Measurements from ENCODE around the gene LTC4S. TPM values are rescaled to one million over a fixed set of nuclear protein-coding genes. Genes with fewer than 3 reads are reported as not detected.
"Not testable (repeated sequence)": the region's sequence is repeated elsewhere in the genome, so short reads cannot be mapped to it uniquely, and the experiment has no call there.

The LTC4S gene
- total RNA-seq, 1 experiment from 2014 or later: not detected

GRCh38 chr5:179769271-179769670 is 24.5 kb upstream of the LTC4S start:
- no peak for DNase-seq (ENCODE audit: low read depth)

GRCh38 chr5:179769796-179770195 is 24.0 kb upstream of the LTC4S start:
- DNase-seq (ENCODE audit: low read depth): no peak

GRCh38 chr5:179771311-179771895 is 22.4 kb upstream of the LTC4S start:
- DNase-seq (ENCODE audit: low read depth): no peak

- no peak for DNase-seq (ENCODE audit: low read depth)
Observed at GRCh38 chr5:179772351-179772750, 21.4 kb upstream of the LTC4S start.

GRCh38 chr5:179773686-179774040 is 20.1 kb upstream of the LTC4S start:
- no peak for DNase-seq (ENCODE audit: low read depth)

- no peak for DNase-seq (ENCODE audit: low read depth)
Observed at GRCh38 chr5:179774442-179774841, 19.3 kb upstream of the LTC4S start.

DNA sequence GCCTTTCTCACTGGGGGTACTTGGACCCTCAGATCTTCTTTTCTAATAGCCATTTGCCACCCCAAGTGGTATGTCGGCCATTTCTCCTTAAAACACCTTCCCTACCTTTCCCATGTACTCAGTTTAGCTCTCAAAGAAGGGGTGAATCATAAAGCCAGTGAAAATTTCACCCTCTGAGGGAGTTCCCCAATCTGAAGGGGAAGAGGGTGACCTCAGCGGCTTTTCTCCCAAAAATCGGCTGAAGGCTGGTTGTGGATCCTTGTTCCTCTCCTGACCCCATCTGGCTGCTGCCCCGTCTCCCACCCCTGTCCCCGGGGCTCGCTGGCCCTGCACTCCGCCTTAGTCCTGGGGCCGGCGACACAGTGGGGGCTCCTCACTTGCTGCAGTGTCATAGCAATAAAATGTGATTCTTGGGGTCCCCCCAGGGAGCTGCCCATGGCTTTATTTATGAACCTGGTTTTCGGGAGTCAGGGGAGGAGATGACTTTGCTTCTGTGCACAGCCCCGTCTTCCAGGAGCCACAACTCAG is 17.3 kb upstream of the LTC4S start:
- DNase-seq (ENCODE audit: low read depth): no peak

DNA sequence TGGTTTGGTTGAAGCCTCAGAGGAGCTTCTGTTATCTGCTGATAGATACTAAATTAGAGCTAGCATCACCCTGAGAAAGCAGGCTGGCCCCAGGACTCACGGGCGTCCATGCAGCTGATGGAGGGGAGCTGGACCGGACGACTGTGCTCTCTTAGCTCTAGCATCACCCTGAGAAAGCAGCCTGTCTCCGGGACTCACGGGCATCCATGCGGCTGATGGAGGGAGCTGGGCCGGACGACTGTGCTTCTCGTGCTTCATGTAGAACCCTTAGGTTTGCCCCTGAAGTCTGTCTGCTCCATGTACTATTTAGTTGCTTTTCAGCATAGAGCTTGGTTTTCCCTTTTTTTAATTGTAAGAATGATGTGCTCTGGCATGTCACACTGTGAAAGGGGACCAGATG is 16.3 kb upstream of the LTC4S start:
- DNase-seq (ENCODE audit: low read depth): no peak

- no peak for DNase-seq (ENCODE audit: low read depth)
Observed at GRCh38 chr5:179777909-179778308, 15.9 kb upstream of the LTC4S start.

DNA sequence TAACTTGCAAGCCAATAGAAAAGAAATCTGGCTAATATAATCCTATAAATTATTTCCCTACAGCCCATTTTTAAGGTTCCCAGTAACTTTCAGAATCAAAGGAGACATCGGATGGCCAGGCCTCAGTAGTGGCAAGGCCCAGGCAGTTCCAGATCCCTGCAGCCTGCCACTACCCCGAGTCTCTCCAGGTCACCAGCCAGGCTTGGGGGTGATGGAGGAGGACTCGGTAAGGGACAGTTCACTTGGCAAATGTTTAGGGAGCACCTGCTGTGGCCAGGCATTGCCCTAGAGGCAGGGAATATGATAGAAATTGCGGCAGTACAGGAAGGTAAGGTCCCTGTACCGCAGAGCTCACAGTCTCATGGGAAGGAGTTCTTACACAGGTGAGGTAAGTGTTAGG is 15.2 kb upstream of the LTC4S start:
- DNase-seq (ENCODE audit: low read depth): no peak

DNA sequence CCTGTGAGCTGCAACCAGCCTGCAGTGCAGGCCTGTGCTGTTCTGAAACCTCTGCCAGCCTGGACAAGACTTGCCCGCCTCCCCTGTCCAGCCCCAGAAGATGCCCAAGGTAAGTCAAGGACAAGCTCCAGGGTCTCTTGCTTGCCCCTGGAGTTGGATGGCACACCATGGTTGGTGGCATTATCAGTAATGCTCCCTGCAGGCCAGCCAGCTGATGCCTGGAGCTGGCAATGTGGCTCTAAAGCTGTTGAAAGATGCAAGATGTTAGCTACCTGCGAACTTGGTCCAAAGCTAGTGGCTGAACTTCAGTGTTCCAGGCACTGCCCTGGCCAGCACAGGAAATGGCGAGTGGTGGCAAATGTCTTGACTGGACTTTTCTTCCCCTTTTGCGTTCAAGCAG is 14.0 kb upstream of the LTC4S start:
- no peak for DNase-seq (ENCODE audit: low read depth)

DNA sequence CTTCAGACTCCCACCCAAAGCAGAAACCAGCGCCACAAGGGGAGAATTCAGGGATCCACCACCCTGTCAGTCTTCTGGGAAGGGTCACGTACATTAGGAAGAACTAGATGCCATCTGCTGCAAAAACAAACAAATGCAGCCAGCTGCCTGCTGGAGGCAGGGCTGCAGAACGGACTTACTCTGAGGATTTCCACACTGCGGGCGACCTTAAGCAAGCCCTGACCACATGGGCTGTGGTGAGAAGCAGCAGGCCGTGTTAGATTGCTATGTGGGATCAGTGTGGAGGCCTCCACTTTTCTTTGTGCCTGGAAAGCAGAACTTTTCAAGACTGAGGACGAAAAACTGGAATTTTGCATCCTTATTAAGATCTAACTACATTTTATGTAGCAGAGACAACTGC is 13.4 kb upstream of the LTC4S start:
- no peak for DNase-seq (ENCODE audit: low read depth)

- no peak for DNase-seq (ENCODE audit: low read depth)
Observed at GRCh38 chr5:179781846-179782245, 11.9 kb upstream of the LTC4S start.

GRCh38 chr5:179783128-179783527 is 10.7 kb upstream of the LTC4S start:
- no peak for DNase-seq (ENCODE audit: low read depth)

DNA sequence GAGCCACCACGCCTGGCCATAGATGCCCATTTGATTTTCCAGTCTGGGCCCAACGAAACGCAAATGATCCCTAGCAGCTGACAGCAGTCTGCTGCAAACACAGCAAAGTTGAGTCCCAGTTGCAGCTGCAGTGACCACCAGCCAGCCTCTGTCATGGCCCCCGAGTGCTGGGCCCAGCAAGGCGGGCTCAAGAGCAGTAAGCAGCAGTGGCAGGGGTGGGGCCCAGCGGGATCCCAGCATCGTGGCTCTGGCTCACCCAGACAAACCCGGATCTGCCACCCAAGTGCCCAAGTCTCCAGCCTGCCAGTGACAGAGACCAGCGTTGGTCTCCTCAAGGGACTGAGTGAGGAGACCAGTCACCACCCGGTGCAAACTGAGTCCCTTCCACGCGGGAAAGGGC is 6.9 kb upstream of the LTC4S start:
- no peak for DNase-seq (ENCODE audit: low read depth)

GRCh38 chr5:179788193-179788854 is 5.5 kb upstream of the LTC4S start:
- no peak for DNase-seq (ENCODE audit: low read depth)

DNA sequence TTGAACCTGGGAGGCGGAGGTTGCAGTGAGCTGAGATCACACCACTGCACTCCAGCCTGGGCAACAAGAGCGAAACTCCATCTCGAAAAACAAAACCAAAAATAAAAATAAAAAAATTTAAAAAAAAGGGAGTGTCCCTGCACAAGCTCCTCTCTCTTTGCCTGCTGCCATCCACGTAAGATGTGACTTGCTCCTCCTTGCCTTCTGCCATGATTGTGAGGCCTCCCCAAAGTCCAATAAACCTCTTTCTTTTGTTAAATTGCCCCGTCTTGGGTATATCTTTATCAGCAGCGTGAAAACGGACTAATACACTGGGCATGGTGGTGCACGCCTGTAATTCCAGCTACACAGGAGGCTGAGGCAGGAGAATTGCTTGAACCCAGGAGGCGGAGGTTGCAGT is 4.5 kb upstream of the LTC4S start:
- DNase-seq (ENCODE audit: low read depth): not testable (repeated sequence)

- no peak for DNase-seq (ENCODE audit: low read depth)
Observed at GRCh38 chr5:179791881-179792611, 1.7 kb upstream of the LTC4S start.

- no peak for DNase-seq (ENCODE audit: low read depth)
Observed at GRCh38 chr5:179792612-179793467, 946 bp upstream of the LTC4S start.

- DNase-seq (ENCODE audit: low read depth): no peak
Observed at GRCh38 chr5:179794171-179794570, 385 bp downstream of the LTC4S start.

DNA sequence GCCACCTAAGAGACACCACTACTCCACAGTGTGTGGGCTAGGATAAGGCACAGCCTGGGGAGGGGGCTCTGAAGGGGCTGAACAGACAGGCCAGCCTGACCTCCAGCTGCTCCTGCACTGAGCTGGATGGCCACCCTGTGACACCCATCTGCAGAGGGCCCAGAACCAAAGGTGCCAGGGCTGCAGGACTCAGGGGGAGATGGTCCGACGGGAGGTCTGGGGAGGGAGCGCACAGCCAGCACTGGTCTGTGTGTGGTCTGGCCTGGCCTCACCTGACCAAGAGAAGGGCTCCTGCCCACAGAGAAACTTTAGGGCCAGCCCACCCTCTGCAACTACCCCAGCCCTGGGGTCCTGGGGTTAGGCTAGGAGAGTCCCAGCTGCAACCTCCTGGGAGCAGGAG is 789 bp downstream of the LTC4S start:
- DNase-seq (ENCODE audit: low read depth): no peak

Measured in RPMI7951 (cell line).